NT2/D1 (cell line): ENCODE data around the gene FARSA.

Experiments
- SUZ12 ChIP-seq: IDR thresholded peaks from 2 replicates; pipeline ENCODE4 v1.6.1; 2011; ENCODE audit not compliant: insufficient read length, insufficient read depth; ENCODE audit errors: extremely low read depth
- ZNF274 ChIP-seq: IDR thresholded peaks from 2 replicates; pipeline ENCODE4 v1.6.1; 2011; ENCODE audit warnings: mild to moderate bottlenecking, low read depth, low read length

DNA sequence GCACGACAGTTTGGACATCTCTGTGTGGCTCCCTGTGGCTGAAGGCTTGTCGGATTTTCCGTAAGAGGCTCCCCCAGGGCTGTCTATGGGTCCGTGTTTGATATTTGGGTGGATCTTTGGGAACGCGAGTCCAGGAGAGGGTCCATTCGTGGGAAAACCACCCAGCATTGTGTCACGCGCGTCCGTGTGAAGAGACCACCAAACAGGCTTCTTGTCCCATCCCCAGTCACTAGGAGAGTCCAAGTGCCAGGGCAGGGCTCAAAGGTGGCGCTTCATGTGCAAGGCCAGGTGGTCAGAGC lies 48.9 kb downstream of the FARSA start:
- no peak for TF ChIP-seq SUZ12
- TF ChIP-seq ZNF274 = no peak
